ENCODE data around the gene MYO7B. TPM values are rescaled to one million over a fixed set of nuclear protein-coding genes. Genes with fewer than 3 reads are reported as not detected.

MYO7B gene
- total RNA-seq, 2 donors from 2014 or later, result 0.52 to 0.67 TPM

GRCh38 chr2:127642706-127643438 is 107.4 kb downstream of the MYO7B start:
- DNase-seq (ENCODE audit: low spot score), result no peak
- Histone ChIP-seq H3K36me3 (peaks cover 73% of the 10 kb centered on the region), H3K9me3 (no peaks in the 10 kb centered on the region), H3K27me3 (no peaks in the 10 kb centered on the region), H3K4me1 (peaks cover 0 to 83% of the 10 kb centered on the region in 2 donors), H3K27ac (peak overlapping the region; percentile 43 to 61), H3K4me3 (no peak overlapping the region)
- TF ChIP-seq, protein P1, sequence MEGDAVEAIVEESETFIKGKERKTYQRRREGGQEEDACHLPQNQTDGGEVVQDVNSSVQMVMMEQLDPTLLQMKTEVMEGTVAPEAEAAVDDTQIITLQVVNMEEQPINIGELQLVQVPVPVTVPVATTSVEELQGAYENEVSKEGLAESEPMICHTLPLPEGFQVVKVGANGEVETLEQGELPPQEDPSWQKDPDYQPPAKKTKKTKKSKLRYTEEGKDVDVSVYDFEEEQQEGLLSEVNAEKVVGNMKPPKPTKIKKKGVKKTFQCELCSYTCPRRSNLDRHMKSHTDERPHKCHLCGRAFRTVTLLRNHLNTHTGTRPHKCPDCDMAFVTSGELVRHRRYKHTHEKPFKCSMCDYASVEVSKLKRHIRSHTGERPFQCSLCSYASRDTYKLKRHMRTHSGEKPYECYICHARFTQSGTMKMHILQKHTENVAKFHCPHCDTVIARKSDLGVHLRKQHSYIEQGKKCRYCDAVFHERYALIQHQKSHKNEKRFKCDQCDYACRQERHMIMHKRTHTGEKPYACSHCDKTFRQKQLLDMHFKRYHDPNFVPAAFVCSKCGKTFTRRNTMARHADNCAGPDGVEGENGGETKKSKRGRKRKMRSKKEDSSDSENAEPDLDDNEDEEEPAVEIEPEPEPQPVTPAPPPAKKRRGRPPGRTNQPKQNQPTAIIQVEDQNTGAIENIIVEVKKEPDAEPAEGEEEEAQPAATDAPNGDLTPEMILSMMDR (IDR thresholded peaks at IDR 0.05), result no peak

DNA sequence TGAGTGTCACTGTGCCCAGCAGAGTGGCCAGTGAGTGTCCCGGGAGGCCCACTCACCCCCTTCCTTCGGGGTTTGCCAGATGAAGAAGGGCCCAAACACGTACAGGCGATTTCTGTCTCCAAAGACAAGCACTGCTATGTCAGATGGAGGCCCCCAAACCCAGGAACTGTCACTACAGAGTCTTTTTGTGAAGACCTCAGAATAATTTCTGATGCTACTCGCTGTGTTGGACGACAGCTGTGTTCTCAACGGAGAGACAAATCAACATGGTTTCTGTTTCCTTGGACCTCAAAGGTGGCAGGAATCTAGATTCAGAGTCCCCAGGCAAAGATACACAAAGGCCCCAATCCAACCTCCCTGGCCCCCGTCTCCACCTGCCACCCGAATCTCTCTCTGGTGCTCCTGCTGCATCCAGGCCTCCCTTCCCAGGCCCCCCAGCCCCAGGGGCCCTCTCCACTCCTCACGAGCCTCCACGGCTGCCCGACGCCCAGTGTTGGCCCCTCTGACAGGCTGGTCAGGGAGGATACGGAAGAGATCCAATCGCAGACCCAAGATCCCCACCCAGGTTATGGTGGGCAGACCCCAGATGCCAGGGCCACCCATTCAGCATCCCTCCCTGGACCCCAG is 108.1 kb downstream of the MYO7B start:
- TF ChIP-seq, protein P1 (IDR thresholded peaks at IDR 0.05), result no peak
- peaks cover 0 to 83% of the 10 kb centered on the region in 2 donors for H3K4me1 ChIP-seq
- no peak for DNase-seq (ENCODE audit: low spot score)
- peaks cover 66% of the 10 kb centered on the region for H3K36me3 ChIP-seq
- no peaks in the 10 kb centered on the region for H3K9me3 ChIP-seq
- no peaks in the 10 kb centered on the region for H3K27me3 ChIP-seq
- no peak overlapping the region for H3K4me3 ChIP-seq
- peak overlapping the region; percentile 43 to 61 for H3K27ac ChIP-seq

DNA sequence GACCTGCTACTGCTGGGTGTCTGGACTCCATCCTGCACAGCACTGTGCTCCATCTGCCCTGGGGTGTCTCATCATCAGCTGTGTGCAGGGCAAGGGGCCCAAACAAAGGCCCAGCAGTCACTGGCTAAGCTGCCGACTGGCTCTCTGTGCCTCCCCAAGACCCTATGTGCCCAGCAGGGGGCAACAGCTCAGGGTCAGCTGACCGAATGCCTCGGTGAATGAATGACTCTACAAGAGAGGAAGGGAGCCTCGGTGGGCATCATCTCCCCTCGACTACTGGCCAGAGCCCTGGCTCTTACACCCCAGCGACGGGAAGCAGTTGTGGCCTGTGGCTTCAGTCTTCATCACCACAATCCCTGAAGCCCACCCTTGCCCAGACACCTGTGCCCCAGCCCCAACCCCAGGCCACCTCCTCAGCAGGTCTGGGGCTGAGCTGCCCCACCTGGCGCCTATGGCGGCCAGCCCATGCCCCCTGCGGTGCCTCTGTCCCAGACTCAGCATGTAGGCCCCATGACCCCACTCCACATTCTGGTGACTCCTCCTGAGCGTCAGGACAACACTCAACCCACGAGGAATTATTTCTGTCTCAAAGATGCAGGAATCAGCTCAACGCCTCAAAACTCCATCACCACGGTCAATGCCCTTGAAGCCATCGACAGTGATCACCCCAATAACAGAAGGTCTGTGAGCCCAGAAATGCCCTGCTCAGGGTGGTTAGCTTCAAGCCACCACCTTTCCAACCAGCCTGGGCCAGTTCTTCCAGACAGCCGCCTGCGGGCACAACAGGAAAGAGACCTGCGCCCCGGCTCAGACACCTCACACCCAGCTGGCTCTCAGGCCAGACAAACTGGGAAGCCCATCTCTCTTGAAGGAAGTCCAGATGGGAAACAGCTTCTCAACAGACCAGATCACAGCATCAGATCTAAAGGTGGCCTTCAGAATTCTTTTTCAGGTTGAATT is 108.9 kb downstream of the MYO7B start:
- TF ChIP-seq, protein P1 (IDR thresholded peaks at IDR 0.05), result no peak
- H3K4me3 ChIP-seq, result no peak overlapping the region
- H3K27ac ChIP-seq, result peak overlapping the region; percentile 43 to 61
- no peak for DNase-seq (ENCODE audit: low spot score)
- H3K27me3 ChIP-seq, result no peaks in the 10 kb centered on the region
- peaks cover 60% of the 10 kb centered on the region for H3K36me3 ChIP-seq
- H3K4me1 ChIP-seq, result peaks cover 0 to 82% of the 10 kb centered on the region in 2 donors
- no peaks in the 10 kb centered on the region for H3K9me3 ChIP-seq

GRCh38 chr2:127645026-127645394 is 109.5 kb downstream of the MYO7B start:
- Histone ChIP-seq H3K4me1 (peaks cover 0 to 83% of the 10 kb centered on the region in 2 donors), H3K4me3 (no peak overlapping the region), H3K27ac (peak overlapping the region; percentile 43 to 65), H3K9me3 (no peaks in the 10 kb centered on the region), H3K27me3 (no peaks in the 10 kb centered on the region), H3K36me3 (peaks cover 53% of the 10 kb centered on the region)
- no peak for DNase-seq (ENCODE audit: low spot score)
- TF ChIP-seq, protein P1 (IDR thresholded peaks at IDR 0.05), result no peak

GRCh38 chr2:127645395-127646291 is 110.2 kb downstream of the MYO7B start, which contains the start of gene GPR17:
Gene GPR17, plus strand, starts transcription at chr2:127646153. Its CDS starts 4,583 bp downstream, at chr2:127650736.
- Histone ChIP-seq H3K9me3 (no peaks in the 10 kb centered on the region), H3K27me3 (no peaks in the 10 kb centered on the region), H3K4me1 (peaks cover 0 to 83% of the 10 kb centered on the region in 2 donors), H3K4me3 (no peak within 1 kb of the TSS), H3K36me3 (peaks cover 53% of the 10 kb centered on the region), H3K27ac (peak within 1 kb of the TSS; percentile 65 to 78)
- no peak for DNase-seq (ENCODE audit: low spot score)
- TF ChIP-seq, protein P1 (IDR thresholded peaks at IDR 0.05), result no peak

All from right atrium auricular region (tissue), 2 donors.